Left hindlimb (tissue), 1 donor: ENCODE results near the gene SLPI.

Source experiments
- DNase-seq: peaks from one replicate; pipeline ENCODE4 v3.0.0-alpha.2; 2018

SLPI gene

GRCh38 chr20:45254383-45255262, at the start of gene SLPI:
Gene SLPI (minus strand): TSS chr20:45254564. CDS start chr20:45254543, 21 bp downstream.
- no peak for DNase-seq

- no peak for DNase-seq
Observed at GRCh38 chr20:45303586-45304463, 49.5 kb upstream of the SLPI start.

GRCh38 chr20:45301824-45302271, 47.5 kb upstream of the SLPI start:
- DNase-seq: no peak

- DNase-seq: no peak
Observed at GRCh38 chr20:45300961-45301360, 46.6 kb upstream of the SLPI start.

- DNase-seq: no peak
Observed at GRCh38 chr20:45299786-45300185, 45.4 kb upstream of the SLPI start.

DNA sequence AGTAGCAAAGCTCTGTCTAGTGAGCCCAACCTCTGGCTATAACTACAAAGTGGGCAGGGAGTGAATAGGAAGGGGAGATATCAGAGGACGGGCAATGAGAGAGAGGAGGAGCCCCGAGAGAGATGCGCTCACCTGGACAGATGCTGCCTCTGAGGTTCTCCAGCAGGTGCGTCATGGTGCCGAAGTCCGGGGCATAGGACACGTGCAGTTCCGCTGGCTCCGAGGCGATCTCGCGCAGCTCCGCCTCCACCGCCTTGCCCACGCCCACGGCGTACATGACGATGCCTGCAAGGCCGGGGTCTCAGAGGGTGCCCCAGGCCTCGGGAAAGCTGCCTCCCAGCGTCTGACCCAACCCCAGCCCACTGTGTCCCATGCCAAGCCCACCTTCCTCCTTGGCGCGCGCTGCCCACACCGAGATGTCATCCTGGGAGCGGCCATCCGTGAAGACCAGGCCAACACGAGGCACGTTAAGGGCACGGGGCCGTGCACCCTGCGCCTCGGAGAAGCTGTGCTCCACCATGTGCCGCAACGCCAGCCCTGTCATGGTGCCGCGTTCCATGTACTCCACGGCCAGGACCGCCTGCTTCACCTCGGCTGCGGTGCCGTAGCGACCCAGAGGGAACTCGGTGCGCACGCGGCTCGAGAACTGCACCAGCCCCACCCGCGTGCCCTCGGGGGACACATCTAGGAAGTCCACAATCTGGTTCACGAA, 43.6 kb upstream of the SLPI start:
- DNase-seq: no peak

DNA sequence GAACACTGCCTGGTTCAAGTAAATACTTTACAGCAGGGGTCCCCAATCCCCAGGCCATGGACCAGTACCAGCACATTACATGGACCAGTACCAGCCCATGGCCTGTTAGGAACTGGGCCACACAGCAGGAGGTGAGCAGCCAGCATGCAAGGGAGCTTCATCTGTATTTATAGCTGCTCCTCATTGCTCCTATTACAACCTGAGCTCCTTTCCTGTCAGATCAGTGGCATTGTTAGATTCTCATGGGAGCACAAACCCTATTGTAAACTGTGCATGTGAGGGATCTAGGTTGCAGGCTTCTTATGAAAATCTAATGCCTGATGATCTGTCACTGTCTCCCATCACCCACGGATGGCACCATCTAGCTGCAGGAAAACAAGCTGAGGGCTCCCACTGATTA, 40.3 kb upstream of the SLPI start:
- no peak for DNase-seq

DNA sequence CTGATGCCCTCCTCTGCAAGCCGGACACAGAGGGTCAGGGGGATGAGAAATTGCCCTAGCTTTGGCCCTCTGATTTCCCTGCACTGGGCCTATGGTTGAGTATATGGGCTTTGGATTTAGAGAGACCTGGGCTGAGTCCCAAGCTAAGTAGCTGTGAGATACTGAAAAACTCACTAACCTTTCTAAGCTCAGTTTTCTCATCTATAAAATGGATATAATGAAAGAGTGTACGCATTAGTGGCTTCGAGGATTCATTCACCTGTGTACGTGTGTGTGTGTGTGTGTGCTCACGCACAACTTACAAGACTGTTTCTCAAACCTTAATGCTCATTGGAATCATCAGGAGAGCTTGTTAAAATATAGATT, 39.6 kb upstream of the SLPI start:
- DNase-seq: no peak

DNA sequence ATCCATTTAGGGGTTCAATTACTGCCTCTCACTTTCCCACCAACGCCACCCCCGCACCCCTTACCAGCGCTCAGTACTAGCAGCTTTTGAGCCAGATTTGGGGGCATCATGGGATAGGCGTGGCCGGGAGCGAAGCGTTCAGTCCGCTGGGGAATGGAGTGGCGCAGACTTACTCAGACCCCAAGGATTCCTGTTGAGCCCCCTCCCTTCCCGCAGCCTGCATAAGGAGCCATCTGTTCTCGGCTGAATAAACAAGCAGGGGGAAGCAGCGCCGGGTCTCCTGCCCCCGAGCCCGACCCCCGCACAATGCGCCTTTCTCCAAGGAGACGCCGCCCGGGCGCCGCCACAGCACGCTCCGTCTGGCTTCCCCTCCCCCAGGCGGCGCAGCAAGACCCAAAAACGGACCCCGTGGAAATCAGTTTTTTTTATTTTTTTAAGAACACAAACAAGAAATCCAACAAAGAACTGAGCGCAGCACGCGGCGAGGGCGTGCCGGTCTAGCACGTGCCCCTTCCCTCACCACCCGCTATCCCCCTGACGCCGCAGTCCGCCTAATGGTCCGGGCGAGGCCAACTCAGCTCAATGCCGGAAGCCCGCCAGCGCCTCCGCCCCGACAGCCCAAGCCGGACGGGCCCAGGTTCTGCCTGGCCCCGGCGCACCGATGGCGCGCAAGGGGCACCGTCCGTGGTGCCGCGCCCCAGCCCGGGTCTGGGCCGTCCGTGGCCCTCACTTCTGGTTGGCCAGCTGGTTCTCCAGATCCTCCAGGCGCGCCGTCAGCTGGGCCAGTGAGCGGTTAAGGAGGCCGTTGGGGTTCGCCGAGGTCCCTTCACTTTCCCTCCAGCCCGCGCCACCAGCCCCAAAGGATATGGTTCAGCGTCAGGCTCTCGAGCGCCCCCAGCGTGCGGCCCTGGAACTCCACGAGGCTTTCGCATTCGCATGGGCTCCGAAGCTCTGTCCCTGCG, 39.0 kb upstream of the SLPI start:
- peak; percentile 79 for DNase-seq

DNA sequence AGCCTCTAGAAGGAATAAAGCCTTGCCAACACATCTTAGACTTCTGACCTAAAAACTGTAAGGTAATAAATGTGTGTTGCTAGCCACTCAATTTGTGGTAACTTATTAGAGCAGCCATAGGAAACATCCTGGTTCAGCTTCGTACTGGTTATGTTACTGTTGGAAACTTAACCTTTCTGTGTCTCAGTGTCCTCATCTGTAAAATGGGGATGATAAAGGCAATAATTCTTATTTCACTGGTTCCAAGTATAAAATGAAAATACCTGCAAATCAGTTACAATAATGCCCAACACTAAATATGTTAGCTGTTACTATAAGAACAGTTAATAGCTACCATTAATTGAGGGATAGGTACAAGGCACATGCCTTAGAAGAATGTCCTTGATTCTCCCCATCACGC, 38.0 kb upstream of the SLPI start:
- no peak for DNase-seq

GRCh38 chr20:45291526-45291925, 37.2 kb upstream of the SLPI start:
- DNase-seq: no peak

- peak; percentile 81 for DNase-seq
Observed at GRCh38 chr20:45290677-45291355, 36.5 kb upstream of the SLPI start.

DNA sequence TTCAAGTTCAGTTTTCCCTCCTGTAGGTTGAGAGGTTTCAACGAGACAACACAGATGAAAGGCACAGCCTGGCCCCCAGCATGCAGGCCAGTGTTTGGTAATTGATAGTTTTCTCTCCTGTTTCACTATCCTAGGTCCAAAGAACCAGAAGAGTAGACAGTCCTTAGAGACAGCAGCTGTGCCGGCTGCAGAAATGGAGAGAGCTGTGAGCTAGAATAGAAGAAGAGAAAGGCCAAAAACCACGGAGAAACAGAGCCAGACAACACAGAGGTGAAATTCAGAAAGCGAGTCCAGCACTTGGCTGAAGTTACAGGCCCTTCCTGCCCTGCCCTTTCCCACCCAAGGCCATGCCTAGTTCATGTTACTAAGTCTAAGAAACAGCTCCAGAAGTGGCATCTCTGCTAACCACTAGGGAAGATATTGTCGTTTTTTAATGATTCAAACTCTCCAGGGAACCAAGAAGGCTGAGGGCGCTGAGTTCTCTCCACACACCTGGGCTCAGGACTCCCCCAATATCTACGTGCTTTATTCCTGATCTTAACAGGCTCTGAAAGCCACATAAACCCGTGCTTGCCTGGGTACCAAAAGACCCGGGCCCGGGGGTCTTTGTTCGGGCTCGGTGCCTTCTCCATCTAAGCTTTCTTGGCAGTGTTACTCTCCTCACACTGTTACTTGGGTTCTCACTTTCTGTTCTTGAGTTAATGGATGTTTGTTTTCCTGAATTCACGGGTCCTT, 35.7 kb upstream of the SLPI start:
- DNase-seq: no peak

- no peak for DNase-seq
Observed at GRCh38 chr20:45288860-45289259, 34.5 kb upstream of the SLPI start.

DNA sequence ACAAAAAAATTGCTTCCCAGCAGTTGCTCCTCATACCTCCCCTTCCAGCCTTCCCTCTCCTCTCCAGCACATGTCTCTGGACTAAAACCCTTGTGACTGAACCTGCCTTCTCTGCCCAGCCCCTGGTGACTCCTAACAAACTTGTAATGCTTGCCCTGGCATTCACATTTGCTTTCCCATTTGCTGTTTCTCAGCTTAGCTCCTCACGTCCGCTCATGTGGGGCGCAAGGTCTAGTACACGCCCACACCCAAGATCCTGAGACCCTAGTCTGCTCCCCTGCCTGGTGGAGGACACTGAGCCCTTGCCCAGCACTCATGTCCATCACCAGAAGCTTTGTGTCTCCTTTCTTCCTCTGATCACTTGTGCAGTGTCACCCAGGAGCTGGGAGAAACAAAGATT, 34.0 kb upstream of the SLPI start:
- DNase-seq: no peak

DNA sequence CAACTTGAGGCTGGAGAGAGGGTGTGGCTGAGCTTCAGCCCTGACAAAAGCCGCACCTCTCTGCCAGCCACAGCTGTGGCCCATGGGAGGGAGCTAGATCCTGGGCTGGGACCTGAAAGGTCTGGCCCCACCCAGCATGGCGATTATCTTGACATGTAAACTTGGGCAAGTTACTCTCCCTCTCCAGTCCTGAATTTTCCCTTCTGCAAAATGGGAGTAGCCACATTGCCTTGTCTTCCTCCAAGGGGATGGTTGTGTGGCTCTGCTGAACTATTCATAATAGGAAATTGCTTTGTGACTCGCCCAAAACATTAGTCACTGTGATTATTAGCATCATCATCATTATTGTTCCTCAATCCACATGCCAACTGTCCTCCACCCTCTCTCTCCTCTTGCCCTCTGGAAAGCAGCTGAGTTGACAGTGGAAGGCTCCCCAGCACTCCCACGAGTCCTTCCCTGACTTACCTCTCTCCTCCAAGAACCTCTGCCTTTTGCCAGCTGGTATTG, 29.2 kb upstream of the SLPI start:
- no peak for DNase-seq

- DNase-seq: no peak
Observed at GRCh38 chr20:45282700-45283550, 28.6 kb upstream of the SLPI start.

DNA sequence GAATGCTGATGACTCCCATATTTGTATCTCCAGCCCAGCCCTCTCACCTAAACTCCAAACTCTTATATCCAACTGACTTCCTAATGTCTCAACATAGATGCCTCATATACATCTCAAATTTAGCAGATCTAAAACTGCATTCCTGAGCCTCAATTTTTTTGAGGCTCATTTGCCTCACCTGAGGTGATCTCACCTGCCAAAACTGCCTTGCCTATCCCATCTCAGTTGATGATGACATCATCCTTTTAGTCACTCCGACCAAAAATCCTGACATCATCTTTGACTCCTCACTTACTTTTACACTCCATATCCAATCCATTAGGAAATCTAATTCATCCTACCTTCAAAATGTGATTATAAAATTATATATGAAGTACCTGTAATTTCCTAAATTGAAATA, 25.6 kb upstream of the SLPI start:
- no peak for DNase-seq

- no peak for DNase-seq
Observed at GRCh38 chr20:45275338-45275737, 21.0 kb upstream of the SLPI start.
